GM19397 (cell line): ENCODE data around the gene GTF3C1.

Source experiments
- ATAC-seq: cut with Tn5 transposase; IDR thresholded peaks from one replicate; pipeline ENCODE4 v1.9.1; 2021; ENCODE audit warnings: mild to moderate bottlenecking, moderate library complexity; ENCODE audit not compliant: unreplicated experiment

The GTF3C1 gene

DNA sequence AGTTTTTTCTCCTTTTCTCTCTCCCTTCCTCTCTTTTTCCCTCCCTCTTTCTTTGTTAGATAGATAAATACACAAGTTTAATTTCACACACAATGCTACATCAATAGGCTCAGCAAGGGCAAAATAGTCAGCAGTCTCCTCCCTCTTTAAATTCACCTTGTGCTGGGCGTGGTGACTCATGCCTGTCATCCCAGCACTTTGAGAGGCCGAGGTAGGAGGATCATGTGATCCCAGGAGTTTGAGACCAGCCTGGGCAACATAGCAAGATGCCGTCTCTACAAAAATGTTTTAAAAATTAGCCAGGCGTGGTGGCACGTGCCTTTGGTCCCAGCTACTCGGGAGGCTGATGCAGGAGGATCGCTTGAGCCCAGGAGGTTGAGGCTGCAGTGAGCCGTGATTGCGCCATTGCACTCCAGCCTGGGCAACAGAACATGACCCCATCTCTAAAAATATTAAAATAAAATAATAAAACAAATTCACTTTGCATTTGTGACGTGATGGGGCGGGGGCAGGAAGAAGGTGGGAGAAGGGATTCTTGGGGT lies 120.3 kb downstream of the GTF3C1 start:
- ATAC-seq, result no peak

DNA sequence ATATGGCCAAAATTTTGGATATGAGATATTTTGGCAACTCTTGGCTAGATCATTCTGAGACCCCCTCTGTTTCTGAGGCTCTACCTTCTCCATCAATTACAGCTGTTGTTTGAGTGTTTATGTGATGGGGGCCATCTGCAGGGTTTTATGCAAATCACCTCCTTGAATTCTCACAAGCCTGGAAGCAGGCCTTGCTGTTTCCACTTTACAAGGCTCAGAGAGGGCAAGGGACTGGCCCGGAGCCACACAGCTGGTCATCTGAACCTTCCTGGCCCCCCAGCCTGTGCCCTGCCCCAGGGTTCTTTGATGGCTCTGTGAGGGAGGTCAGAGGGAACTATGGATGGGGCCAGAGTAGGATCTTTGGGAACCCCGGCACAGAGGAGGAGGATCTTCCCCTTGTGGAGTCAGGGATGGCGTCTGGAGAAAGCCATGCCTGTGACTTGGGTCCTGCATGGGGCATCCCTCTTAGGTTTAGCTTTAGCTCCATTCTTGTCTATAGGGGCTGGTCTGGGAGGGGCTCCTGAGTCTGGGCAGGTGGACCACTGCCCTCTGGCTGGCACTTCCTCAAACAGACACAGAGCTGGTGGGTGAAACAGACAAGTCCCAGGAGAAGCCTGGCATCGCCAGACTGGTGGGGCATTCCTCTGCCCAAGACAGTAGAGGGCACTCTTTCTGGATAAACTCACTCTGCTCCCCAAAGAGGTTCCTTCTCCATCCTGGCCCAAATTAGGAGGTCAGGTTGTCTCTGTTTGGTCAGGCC lies 121.5 kb downstream of the GTF3C1 start:
- no peak for ATAC-seq

DNA sequence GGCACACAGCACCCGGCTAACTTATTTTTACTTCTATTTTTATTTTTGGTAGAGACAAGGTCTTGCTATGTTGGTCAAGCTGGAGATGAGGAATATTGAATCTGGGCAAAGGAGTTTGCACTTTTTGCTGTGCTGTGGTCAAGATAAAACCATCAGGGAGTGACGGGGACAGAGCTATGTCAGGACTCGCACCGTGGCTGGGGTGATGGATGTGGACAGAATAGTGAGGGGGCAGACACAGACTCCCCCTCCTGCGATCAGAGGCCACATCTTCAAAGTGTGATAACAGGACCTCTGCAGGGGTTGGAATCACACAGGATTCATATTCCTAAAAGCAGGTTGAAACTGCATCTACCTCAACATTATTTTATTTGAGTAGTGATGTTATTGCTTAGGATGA lies 122.2 kb downstream of the GTF3C1 start:
- no peak for ATAC-seq

DNA sequence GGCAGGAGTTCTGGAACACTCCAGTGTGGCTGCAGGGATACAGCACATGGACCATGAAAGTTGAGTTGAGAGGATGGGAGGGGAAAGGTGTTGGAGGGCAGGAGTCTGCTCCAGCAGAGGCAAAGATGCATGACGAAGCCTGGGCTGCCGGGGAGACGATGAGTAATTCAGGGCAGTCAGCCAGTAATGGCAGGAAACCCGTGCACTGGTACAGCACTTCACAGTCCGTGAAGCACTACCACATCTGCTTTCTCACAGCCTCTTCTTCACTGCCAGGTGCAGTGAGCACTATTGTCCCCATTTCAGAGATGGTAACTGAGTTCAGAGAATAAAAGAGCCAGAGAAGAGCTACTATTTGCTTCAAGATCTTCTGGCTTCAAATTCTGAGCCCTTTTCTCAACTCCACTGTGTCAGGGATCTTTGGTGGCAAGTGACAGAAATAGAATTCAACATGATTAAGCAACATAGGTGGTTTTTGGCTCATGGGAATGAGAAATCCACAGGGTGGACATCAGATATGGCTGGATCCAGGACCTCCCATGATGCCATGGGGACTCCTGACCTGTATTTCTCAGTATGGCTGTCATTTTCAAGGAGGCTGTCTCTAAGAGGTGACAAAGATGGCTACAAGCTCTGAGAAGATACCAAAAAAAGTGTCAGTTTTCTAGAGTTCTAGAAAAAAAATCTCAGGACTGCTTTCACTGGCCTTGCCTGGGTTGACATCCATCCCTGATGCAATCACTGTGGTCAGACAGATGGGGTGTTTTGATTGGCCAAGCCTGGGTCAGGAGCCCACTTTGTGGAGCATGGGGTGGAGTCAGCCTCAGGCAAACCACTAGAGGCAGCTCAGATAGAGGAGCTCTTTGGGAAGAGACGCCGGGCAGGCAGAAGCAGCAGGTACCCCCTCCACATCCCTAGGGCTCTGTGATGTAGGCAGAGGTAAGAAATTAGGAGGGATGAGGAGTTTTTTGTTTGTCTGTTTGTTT lies 123.0 kb downstream of the GTF3C1 start:
- peak; percentile 75 for ATAC-seq

DNA sequence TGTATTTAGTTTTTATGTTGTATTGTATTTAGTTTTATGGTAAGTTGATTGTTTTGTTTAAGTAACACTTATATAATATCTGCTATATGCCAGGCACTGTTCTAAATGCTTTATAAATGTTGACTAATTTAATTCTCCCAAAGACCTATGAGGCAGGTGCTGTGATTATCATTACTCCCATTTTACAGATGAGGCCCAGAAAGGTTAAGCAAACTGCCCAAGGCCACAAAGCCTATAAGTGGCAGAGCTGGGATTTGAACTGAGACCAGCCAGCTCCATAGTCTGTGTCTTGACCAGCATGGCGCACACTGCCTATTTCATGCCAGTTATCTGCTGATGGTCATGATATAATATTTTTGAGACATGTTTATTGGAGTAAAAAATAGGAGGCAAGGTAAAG lies 123.8 kb downstream of the GTF3C1 start:
- ATAC-seq, result no peak

DNA sequence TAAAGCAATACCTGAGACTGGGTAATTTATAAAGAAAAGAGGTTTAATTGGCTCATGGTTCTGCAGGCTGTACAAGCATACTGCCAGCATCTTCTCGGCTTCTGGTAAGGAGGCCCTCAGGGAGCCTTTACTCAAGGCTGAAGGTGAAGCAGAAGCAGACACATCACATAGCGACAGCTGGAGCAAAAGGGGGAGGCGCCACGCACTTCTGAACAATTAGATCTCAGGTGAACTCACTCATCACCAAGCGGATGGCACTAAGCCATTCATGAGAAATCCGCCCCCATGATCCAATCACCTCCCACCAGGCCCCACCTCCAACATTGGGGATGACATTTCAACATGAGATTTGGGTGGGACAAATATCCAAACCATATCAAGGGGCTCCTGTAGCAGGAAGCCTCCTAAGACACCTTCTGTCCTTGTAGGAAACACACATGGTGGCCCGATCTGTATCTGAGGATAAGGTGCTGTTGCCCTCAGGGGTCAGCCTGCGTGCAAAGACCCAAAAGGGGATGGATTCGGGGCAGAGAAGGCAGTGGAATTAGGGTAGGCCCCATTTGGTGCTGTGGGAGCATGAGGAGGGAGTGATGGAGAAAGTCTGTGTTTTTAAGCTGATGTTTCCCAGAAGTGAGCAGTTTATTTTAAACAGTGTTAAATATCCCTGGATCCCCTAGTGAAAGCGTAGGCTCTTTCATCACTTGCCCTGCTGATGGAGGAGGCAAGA lies 124.8 kb downstream of the GTF3C1 start:
- no peak for ATAC-seq

DNA sequence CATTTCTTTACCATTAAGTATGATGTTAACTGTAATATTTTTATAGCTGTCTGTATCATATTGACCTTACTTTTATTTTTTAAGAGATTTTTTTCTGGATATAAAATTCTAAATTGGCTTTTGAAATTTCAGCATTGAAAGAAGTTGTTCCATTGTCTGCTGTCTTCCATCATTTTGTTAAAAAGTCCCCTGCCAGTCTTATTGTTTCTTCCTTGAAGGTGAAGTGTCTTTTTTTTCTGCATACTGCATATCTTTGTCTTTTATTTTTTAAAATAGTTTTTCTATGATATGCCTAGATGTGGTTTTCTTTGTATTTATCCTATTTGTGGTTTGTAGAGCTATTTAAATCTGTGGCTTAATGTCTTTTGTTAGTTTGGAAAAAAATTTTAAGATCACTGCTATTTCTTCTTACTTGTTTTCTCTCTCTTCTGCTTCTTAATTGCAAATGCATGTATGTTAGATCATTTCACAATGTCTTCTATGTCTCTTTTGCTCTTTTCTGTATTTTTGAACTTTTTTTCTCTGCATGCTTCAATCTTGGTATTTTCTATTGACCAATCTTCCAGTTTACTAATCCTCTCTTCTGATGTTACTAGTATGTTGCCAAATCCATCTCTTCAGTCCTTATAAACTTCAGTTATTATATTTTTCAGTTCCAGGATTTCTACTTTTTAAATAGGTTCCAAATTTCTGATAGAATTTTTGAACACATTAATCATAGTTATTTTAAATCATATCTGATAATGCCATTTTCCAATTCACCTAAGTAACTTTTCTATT lies 127.6 kb downstream of the GTF3C1 start:
- ATAC-seq, result no peak

DNA sequence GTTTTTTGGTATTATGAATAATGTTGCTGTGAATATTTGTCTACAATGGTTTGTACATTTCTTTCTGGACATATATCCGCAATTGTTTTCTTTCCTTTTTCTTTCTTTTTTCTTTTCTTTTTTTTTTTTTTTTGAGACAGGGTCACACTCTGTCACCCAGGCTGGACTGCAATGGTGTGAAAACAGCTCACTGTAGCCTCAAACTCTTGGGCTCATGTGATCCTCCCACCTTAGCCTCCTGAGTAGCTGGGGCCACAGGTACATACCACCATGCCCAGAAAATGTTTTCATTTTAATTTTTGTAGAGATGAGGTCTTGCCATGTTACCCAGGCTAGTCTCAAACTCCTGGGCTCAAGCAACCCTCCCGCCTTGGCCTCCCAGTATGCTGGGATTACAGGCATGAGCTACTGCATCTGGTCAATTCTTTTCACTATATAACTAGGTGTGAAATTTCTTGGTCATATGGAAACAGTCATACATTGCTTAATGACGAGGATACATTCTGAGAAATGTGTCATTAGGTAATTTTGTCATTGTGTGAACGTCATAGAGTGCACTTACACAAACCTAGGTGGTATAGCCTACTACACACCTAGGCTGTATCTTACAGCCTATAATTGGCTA lies 132.6 kb downstream of the GTF3C1 start:
- no peak for ATAC-seq

DNA sequence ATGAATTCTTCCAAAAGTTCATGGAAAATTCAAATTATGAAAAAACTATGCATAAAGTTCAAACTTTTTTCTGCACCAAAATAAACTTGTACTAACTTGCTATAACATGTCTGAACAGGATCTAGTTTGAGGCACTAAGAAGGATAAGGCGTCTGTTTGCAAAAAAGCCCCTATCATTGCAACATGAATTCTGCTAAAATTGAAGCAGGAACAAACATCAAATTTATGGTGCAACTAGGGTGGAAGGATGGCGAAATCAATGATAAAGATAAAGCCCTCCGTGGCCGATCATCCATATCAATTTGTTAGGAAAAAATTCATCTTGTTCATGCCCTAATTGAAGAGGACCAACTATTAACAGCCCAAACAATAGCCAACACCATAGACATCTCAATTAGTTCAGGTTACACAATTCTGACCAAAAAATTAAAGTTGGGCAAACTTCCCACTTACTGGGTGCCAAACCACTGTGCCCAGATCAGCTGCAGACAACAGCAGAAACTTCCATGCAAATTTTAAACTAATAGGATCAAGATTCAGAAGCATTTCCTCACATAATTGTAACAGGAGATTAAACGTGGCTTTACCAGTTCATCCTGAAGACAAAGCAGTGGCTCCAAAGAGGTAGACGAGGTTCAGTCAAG lies 134.8 kb downstream of the GTF3C1 start:
- no peak for ATAC-seq

DNA sequence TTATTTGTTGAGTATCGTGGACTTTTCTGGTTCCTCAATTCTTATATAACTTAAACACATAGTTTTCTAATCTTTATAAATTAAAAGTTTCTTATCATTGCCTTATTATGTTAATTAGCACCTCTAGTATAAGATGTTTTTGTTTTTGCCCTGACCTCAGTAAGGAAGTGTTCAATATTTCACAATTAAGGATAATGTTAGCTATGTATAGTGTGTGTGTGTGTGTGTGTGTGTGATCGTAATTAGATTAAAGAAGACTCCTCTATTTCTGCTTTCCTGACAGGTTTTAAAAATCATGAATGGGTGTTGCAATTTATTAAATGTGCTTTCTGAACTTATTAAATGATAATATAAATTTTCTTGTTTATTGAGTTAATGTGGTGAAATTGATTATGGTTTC lies 135.8 kb downstream of the GTF3C1 start:
- ATAC-seq, result no peak

DNA sequence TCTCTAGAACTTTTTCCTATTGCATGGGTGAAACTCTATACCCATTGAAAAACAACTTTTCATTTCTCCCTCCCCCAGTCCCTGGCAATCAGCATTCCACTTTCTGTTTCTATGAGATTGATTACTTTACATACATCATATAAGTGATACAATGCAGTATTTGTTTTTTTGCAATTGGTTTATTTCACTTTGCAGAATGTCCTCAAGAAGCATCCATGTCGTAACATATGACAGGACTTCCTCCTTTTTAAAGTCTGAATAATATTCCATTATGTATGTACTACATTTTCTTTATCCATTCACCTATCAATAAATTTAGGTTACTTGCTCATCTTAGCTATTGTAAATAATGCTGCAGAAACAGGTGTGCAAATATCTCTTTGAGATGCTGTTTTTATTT lies 139.0 kb downstream of the GTF3C1 start:
- no peak for ATAC-seq
